Measurements from ENCODE around the gene MTRF1L. TPM values are rescaled to one million over a fixed set of nuclear protein-coding genes. Genes with fewer than 3 reads are reported as not detected.

The MTRF1L gene
- total RNA-seq, 1 donor from 2014 or later, result 31.4 TPM

DNA sequence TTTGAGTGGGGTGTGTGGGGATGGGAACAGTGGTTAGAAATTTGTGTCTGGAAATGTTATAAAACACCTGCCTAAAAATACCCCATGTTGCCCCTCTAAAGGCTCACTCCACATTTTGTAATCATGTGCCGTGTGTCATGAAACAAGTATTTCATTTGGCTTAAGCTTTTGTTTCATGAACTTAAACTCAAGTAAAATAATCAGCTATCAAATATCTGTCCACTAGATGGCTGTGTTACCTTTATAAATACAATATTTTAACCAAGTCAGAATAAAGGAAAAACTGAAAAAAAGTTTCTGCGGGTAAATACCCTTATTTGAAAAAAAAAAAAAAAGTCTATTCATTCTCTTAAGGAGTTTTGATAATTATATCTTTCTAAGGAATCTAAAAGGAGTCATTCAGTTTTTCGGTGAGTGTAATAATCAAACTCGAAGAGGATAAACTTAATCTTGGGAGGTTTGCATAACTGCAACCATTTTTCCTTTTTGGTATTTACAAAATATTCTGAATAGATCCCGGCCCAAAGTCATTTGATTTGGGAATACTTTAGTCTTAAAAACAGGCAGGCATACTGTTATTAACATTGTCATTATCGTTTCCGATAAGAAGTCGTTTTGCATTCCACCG, 29.9 kb upstream of the MTRF1L start:
- no peaks in the 10 kb centered on the region for H3K27me3 Mint-ChIP-seq (ENCODE audit: unreplicated experiment)
- DNase-seq, result no peak
- H3K4me3 Mint-ChIP-seq (ENCODE audit: unreplicated experiment), result no peak overlapping the region
- TF ChIP-seq, protein P1, sequence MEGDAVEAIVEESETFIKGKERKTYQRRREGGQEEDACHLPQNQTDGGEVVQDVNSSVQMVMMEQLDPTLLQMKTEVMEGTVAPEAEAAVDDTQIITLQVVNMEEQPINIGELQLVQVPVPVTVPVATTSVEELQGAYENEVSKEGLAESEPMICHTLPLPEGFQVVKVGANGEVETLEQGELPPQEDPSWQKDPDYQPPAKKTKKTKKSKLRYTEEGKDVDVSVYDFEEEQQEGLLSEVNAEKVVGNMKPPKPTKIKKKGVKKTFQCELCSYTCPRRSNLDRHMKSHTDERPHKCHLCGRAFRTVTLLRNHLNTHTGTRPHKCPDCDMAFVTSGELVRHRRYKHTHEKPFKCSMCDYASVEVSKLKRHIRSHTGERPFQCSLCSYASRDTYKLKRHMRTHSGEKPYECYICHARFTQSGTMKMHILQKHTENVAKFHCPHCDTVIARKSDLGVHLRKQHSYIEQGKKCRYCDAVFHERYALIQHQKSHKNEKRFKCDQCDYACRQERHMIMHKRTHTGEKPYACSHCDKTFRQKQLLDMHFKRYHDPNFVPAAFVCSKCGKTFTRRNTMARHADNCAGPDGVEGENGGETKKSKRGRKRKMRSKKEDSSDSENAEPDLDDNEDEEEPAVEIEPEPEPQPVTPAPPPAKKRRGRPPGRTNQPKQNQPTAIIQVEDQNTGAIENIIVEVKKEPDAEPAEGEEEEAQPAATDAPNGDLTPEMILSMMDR (IDR thresholded peaks at IDR 0.05; ENCODE audit: partially characterized antibody, unreplicated experiment), result peak; percentile 36
- H3K36me3 Mint-ChIP-seq (ENCODE audit: unreplicated experiment), result no peaks in the 10 kb centered on the region
- H3K4me1 Mint-ChIP-seq (ENCODE audit: low read depth, unreplicated experiment), result no peaks in the 10 kb centered on the region
- H3K27ac Mint-ChIP-seq (ENCODE audit: unreplicated experiment), result no peak overlapping the region
- H3K9me3 Mint-ChIP-seq (ENCODE audit: unreplicated experiment), result no peaks in the 10 kb centered on the region

DNA sequence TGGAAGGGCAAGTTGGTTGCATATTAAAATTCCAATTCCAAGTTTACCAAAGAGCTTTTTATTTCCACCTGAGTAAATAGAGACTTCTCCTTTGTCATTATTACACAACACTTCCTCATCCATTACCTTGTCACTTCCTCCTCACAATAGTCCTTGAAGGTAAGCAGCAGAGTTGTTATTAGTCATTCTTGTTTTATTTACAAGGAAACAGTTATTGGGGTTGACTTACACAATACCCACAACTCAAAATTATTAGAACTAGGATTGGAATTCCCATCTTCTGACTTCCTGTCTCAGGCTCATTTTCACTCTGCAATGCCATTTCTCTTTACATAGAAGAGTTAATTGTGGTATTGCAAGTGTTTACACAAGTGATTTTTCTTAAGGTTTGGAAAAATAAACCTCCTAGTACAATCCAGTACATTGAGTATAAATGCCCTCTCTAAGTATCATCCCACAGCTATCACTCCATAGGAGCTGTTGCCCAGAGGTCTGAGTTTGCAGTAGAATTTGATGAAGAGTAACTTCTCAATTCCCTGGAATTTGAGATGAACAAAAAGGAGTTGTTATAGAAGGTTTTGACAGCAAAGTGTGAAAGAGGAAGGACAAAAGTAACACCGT, 28.9 kb upstream of the MTRF1L start:
- no peak for DNase-seq
- Mint-ChIP-seq H3K4me1 (ENCODE audit: low read depth, unreplicated experiment) (no peaks in the 10 kb centered on the region), H3K27ac (ENCODE audit: unreplicated experiment) (no peak overlapping the region), H3K27me3 (ENCODE audit: unreplicated experiment) (no peaks in the 10 kb centered on the region), H3K4me3 (ENCODE audit: unreplicated experiment) (no peak overlapping the region), H3K9me3 (ENCODE audit: unreplicated experiment) (no peaks in the 10 kb centered on the region), H3K36me3 (ENCODE audit: unreplicated experiment) (no peaks in the 10 kb centered on the region)
- TF ChIP-seq, protein P1 (IDR thresholded peaks at IDR 0.05; ENCODE audit: partially characterized antibody, unreplicated experiment), result no peak

DNA sequence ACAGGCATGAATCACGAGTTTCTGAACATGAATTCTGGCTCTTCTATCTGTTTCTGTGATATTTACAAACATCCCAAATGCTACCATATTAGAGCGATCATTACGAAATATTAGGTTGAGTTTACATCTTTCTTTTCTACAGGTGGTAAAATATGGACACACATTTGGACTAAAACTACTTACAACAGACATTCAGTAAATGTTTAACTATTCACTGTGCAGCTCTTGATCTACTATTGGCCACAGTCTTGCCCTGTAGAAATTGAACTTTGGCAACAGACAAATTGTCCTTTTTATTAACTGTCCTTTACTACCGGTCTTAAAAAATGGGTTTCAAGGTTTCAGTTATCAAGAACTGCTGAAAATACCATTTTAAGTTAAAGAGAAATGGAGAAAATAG, 26.5 kb upstream of the MTRF1L start:
- no peak for DNase-seq
- H3K4me3 Mint-ChIP-seq (ENCODE audit: unreplicated experiment), result no peak overlapping the region
- no peak overlapping the region for H3K27ac Mint-ChIP-seq (ENCODE audit: unreplicated experiment)
- H3K4me1 Mint-ChIP-seq (ENCODE audit: low read depth, unreplicated experiment), result no peaks in the 10 kb centered on the region
- no peaks in the 10 kb centered on the region for H3K9me3 Mint-ChIP-seq (ENCODE audit: unreplicated experiment)
- TF ChIP-seq, protein P1 (IDR thresholded peaks at IDR 0.05; ENCODE audit: partially characterized antibody, unreplicated experiment), result no peak
- no peaks in the 10 kb centered on the region for H3K36me3 Mint-ChIP-seq (ENCODE audit: unreplicated experiment)
- no peaks in the 10 kb centered on the region for H3K27me3 Mint-ChIP-seq (ENCODE audit: unreplicated experiment)

DNA sequence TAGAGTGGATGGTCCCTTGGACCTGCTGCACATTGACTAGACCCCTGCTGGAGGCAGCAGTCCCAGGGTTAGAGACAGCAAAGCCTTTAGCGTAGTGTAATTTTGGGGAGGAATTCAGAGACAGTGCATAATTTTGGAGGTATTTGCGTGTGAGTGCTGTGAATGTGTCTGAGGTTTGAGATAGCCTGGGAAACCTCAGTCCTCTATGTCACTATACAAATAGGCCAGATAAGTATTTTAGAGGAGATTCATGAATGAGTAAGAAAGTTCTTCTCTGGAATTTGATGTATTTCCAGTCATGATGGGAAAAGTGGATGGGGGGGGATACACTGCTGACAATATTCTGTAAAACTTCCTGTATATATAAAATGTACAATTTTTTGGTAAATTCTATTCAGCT, 25.8 kb upstream of the MTRF1L start:
- DNase-seq, result no peak
- H3K9me3 Mint-ChIP-seq (ENCODE audit: unreplicated experiment), result no peaks in the 10 kb centered on the region
- H3K4me3 Mint-ChIP-seq (ENCODE audit: unreplicated experiment), result no peak overlapping the region
- TF ChIP-seq, protein P1 (IDR thresholded peaks at IDR 0.05; ENCODE audit: partially characterized antibody, unreplicated experiment), result no peak
- H3K36me3 Mint-ChIP-seq (ENCODE audit: unreplicated experiment), result no peaks in the 10 kb centered on the region
- H3K27ac Mint-ChIP-seq (ENCODE audit: unreplicated experiment), result no peak overlapping the region
- H3K4me1 Mint-ChIP-seq (ENCODE audit: low read depth, unreplicated experiment), result no peaks in the 10 kb centered on the region
- no peaks in the 10 kb centered on the region for H3K27me3 Mint-ChIP-seq (ENCODE audit: unreplicated experiment)

DNA sequence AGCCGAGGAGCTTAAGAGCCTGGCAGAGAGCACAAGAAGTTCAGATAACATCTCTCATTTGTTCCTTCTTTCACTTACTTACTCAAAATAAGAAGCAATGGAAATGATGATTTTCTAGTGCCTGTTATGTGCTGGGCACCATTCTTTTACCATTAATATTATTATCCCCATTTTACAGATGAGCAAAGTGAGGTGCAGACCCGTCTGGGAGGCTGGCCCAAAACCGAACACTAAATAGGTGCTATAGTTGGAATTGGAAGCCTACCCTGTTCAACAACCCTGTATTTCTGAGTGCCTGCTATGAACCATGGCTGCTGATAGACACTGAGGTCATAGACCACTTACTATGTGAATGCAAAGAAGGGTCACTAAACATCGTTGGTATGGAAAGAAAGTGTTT, 25.0 kb upstream of the MTRF1L start:
- Mint-ChIP-seq H3K9me3 (ENCODE audit: unreplicated experiment) (no peaks in the 10 kb centered on the region), H3K4me3 (ENCODE audit: unreplicated experiment) (no peak overlapping the region), H3K27me3 (ENCODE audit: unreplicated experiment) (no peaks in the 10 kb centered on the region), H3K36me3 (ENCODE audit: unreplicated experiment) (no peaks in the 10 kb centered on the region), H3K4me1 (ENCODE audit: low read depth, unreplicated experiment) (no peaks in the 10 kb centered on the region), H3K27ac (ENCODE audit: unreplicated experiment) (no peak overlapping the region)
- TF ChIP-seq, protein P1 (IDR thresholded peaks at IDR 0.05; ENCODE audit: partially characterized antibody, unreplicated experiment), result no peak
- no peak for DNase-seq

Measured in glutamatergic neuron (in vitro differentiated cells).